Osteoblast (primary cell): Measurements from ENCODE around the gene APRT. TPM values are rescaled to one million over a fixed set of nuclear protein-coding genes. Genes with fewer than 3 reads are reported as not detected.

Experiments used
- DNase-seq: peaks from one replicate; pipeline ENCODE4 v3.0.0; 2011; ENCODE audit warnings: low spot score, mixed read lengths; ENCODE audit not compliant: insufficient read length; ENCODE audit errors: missing footprints
- H2AFZ ChIP-seq: 2 replicates; pipeline ENCODE4 v1.6.0; 2011; ENCODE audit warnings: mild to moderate bottlenecking, low read length
- H3K27ac ChIP-seq: 2 replicates; pipeline ENCODE4 v1.5.1; 2011; ENCODE audit warnings: mild to moderate bottlenecking, low read depth, low read length, moderate library complexity
- H3K27me3 ChIP-seq: 2 replicates; pipeline ENCODE4 v1.6.0; 2012; ENCODE audit warnings: mild to moderate bottlenecking, control low read depth, inconsistent platforms, low read length, moderate library complexity; ENCODE audit not compliant: insufficient read depth
- H3K36me3 ChIP-seq: 2 replicates; pipeline ENCODE4 v1.5.1; 2011; ENCODE audit warnings: mild to moderate bottlenecking, low read length, control low read depth, moderate library complexity; ENCODE audit not compliant: insufficient read depth
- H3K4me1 ChIP-seq: 2 replicates; pipeline ENCODE4 v1.5.1; 2011; ENCODE audit warnings: mild to moderate bottlenecking, low read length, control low read depth, moderate library complexity; ENCODE audit not compliant: insufficient read depth
- H3K4me2 ChIP-seq: 2 replicates; pipeline ENCODE4 v1.6.0; 2011; ENCODE audit warnings: mild to moderate bottlenecking, low read length; ENCODE audit not compliant: insufficient read depth
- H3K4me3 ChIP-seq: fragments of 200-600 bp; sonication (generic); 3 replicates; pipeline ENCODE4 v1.5.1; 2012; ENCODE audit warnings: mild to moderate bottlenecking, low read length, inconsistent platforms; ENCODE audit not compliant: insufficient read depth
- H3K79me2 ChIP-seq: 2 replicates; pipeline ENCODE4 v1.6.0; 2012; ENCODE audit warnings: mild to moderate bottlenecking, low read length, control low read depth, inconsistent platforms; ENCODE audit not compliant: insufficient read depth
- H3K9me3 ChIP-seq: 2 replicates; pipeline ENCODE4 v1.5.1; 2011; ENCODE audit warnings: low read depth, low read length, control low read depth
- H4K20me1 ChIP-seq: 2 replicates; pipeline ENCODE4 v1.6.0; 2012; ENCODE audit warnings: mild to moderate bottlenecking, low read length, control low read depth; ENCODE audit not compliant: insufficient read depth
- CTCF ChIP-seq: IDR thresholded peaks from 2 replicates; pipeline ENCODE4 v1.5.1; 2011; ENCODE audit warnings: mild to moderate bottlenecking, low read depth, low read length, moderate library complexity; ENCODE audit errors: extremely low read depth
- total RNA-seq: library from RNA; depleted of rRNA; stranded (reverse); fragments of >200 nt; gene quantifications from 2 replicates; pipeline ENCODE4 v1.2.3, GENCODE V29; 2012

Gene APRT
- total RNA-seq, 1 donor, result 53.6 TPM

GRCh38 chr16:88842308-88842756 lies 30.6 kb upstream of the APRT start:
- no peak for TF ChIP-seq CTCF
- H3K4me3 ChIP-seq, result no peak overlapping the region
- no peaks in the 10 kb centered on the region for H3K27me3 ChIP-seq
- H3K79me2 ChIP-seq, result no peaks in the 10 kb centered on the region
- DNase-seq, result no peak
- H3K36me3 ChIP-seq, result peaks cover 13% of the 10 kb centered on the region
- no peak overlapping the region for H3K4me2 ChIP-seq
- no peak overlapping the region for H2AFZ ChIP-seq
- H3K27ac ChIP-seq, result no peak overlapping the region
- H3K4me1 ChIP-seq, result peaks cover 6% of the 10 kb centered on the region
- no peaks in the 10 kb centered on the region for H3K9me3 ChIP-seq
- peaks cover 3% of the 10 kb centered on the region for H4K20me1 ChIP-seq

GRCh38 chr16:88841521-88842307 lies 30.0 kb upstream of the APRT start:
- Histone ChIP-seq H3K4me1 (peaks cover 6% of the 10 kb centered on the region), H2AFZ (no peak overlapping the region), H3K79me2 (no peaks in the 10 kb centered on the region), H3K27ac (no peak overlapping the region), H3K4me3 (no peak overlapping the region), H3K9me3 (no peaks in the 10 kb centered on the region), H4K20me1 (peaks cover 3% of the 10 kb centered on the region), H3K27me3 (no peaks in the 10 kb centered on the region), H3K36me3 (peaks cover 13% of the 10 kb centered on the region), H3K4me2 (no peak overlapping the region)
- no peak for DNase-seq
- TF ChIP-seq CTCF, result no peak

- H3K4me2 ChIP-seq, result no peak overlapping the region
- DNase-seq, result no peak
- peaks cover under 1% of the 10 kb centered on the region for H4K20me1 ChIP-seq
- no peaks in the 10 kb centered on the region for H3K9me3 ChIP-seq
- no peak overlapping the region for H3K27ac ChIP-seq
- H2AFZ ChIP-seq, result no peak overlapping the region
- H3K27me3 ChIP-seq, result no peaks in the 10 kb centered on the region
- H3K79me2 ChIP-seq, result no peaks in the 10 kb centered on the region
- H3K4me3 ChIP-seq, result no peak overlapping the region
- TF ChIP-seq CTCF, result no peak
- H3K4me1 ChIP-seq, result peaks cover under 1% of the 10 kb centered on the region
- peaks cover 13% of the 10 kb centered on the region for H3K36me3 ChIP-seq
These were observed 29.0 kb upstream of the APRT start for GRCh38 chr16:88840600-88841215.
